Body of pancreas (tissue), 4 donors: ENCODE measurements around the gene TNRC18.

Experiments used
- CTCF ChIP-seq, 7 experiments: fragments of 450-650 bp in 4 of 7; fragments of 200-600 bp in 3 of 7; sonication (generic) in 3 of 7; IDR thresholded peaks; one replicate each; pipeline ENCODE4 v1.5.1; 2016 to 2019; ENCODE audit warnings: antibody characterized with exemption in 7 of 7
- POLR2A ChIP-seq, 3 donors: fragments of 450-650 bp; IDR thresholded peaks; one replicate each; pipeline ENCODE4 v1.6.1; 2016; ENCODE audit warnings: antibody characterized with exemption in 3 of 3, mild to moderate bottlenecking in 2 of 3

- no peak for TF ChIP-seq CTCF (IDR thresholded peaks at IDR 0.05)
- TF ChIP-seq POLR2A (IDR thresholded peaks at IDR 0.05) = no peak
Observed at GRCh38 chr7:5344342-5344741, 79.3 kb downstream of the TNRC18 start.
